H1 (cell line): ENCODE results near the gene EML4. TPM values are rescaled to one million over a fixed set of nuclear protein-coding genes. Genes with fewer than 3 reads are reported as not detected.

ENCODE experiments used
- CTCF ChIA-PET: fragments of 300-600 bp; sonication (Branson Sonifier 250); formaldehyde crosslinking; loops from one replicate; lab custom pipeline; 2021; ENCODE audit not compliant: partially characterized antibody; lab: Charles Lee
- POLR2A ChIA-PET: fragments of 300-600 bp; sonication (Branson Sonifier 250); formaldehyde crosslinking; loops from one replicate; lab custom pipeline; 2021; ENCODE audit warnings: inconsistent platforms; ENCODE audit not compliant: partially characterized antibody; lab: Charles Lee
- DNase-seq, 2 experiments: peaks; one replicate each; pipeline versions ENCODE4 v3.0.0 to v3.0.0-alpha.2; 2010 to 2022; ENCODE audit warnings: low spot score in 2 of 2, low read depth in 1 of 2, mixed read lengths in 1 of 2
- FAIRE-seq: peaks from 2 replicates; lab custom pipeline; 2011; peaks lifted over from hg19 to GRCh38; lab: Jason Lieb, UNC
- H2AFZ ChIP-seq: 2 replicates; pipeline ENCODE4 v1.8.1; 2012; ENCODE audit warnings: low read length, inconsistent platforms
- H2AK5ac ChIP-seq: 2 replicates; pipeline ENCODE4 v1.6.1; 2013; ENCODE audit warnings: low read depth, low read length
- H2BK120ac ChIP-seq: replicated peaks from 2 replicates; pipeline ENCODE3; 2013; ENCODE audit warnings: low read depth, low read length, inconsistent platforms
- H2BK12ac ChIP-seq: 2 replicates; pipeline ENCODE4 v1.6.1; 2013; ENCODE audit warnings: low read depth, low read length
- H2BK15ac ChIP-seq: 2 replicates; pipeline ENCODE4 v1.6.1; 2013; ENCODE audit warnings: low read length
- H2BK20ac ChIP-seq: 2 replicates; pipeline ENCODE4 v1.6.1; 2013; ENCODE audit warnings: low read length
- H2BK5ac ChIP-seq: 2 replicates; pipeline ENCODE4 v1.6.1; 2013; ENCODE audit warnings: low read depth, low read length
- H3K14ac ChIP-seq: 2 replicates; pipeline ENCODE4 v1.6.1; 2013; ENCODE audit warnings: inconsistent platforms; ENCODE audit not compliant: insufficient read length
- H3K18ac ChIP-seq: 2 replicates; pipeline ENCODE4 v1.6.1; 2013; ENCODE audit warnings: low read length; ENCODE audit errors: extremely low read depth
- H3K23ac ChIP-seq: 2 replicates; pipeline ENCODE4 v1.6.1; 2013; ENCODE audit warnings: inconsistent platforms; ENCODE audit not compliant: insufficient read length
- H3K23me2 ChIP-seq: 2 replicates; pipeline ENCODE4 v1.6.1; 2013; ENCODE audit warnings: low read depth, low read length
- H3K27ac ChIP-seq: 2 replicates; pipeline ENCODE4 v1.6.1; 2011; ENCODE audit warnings: low read depth, low read length, inconsistent platforms
- H3K27me3 ChIP-seq, 4 experiments: replicated peaks in 1 of 4; 1 replicate in 1 of 4; 2 replicates in 3 of 4; pipeline versions ENCODE4 v1.6.1 to v1.8.1; 2011 to 2013; ENCODE audit warnings: low read length in 3 of 4, mild to moderate bottlenecking in 3 of 4, inconsistent platforms in 2 of 4, mixed read lengths in 2 of 4, moderate library complexity in 1 of 4; ENCODE audit not compliant: control insufficient read depth in 3 of 4, insufficient read depth in 3 of 4; ENCODE audit errors: extremely low read depth in 1 of 4
- H3K36me3 ChIP-seq, 4 experiments: 2 replicates each; pipeline versions ENCODE4 v1.6.1 to v1.8.1; 2011 to 2013; ENCODE audit warnings: mild to moderate bottlenecking in 4 of 4, low read length in 3 of 4, moderate library complexity in 2 of 4, control low read depth in 1 of 4, inconsistent platforms in 1 of 4; ENCODE audit not compliant: insufficient read depth in 4 of 4, control insufficient read depth in 2 of 4
- H3K4ac ChIP-seq: replicated peaks from 2 replicates; pipeline ENCODE3; 2013; ENCODE audit warnings: low read length, low read depth, mixed read lengths, inconsistent platforms; ENCODE audit not compliant: insufficient read length
- H3K4me1 ChIP-seq, 4 experiments: replicated peaks in 1 of 4; 1 replicate in 1 of 4; 2 replicates in 3 of 4; pipeline versions ENCODE4 v1.6.1 to v1.8.1; 2011 to 2013; ENCODE audit warnings: low read length in 3 of 4, inconsistent platforms in 2 of 4, mixed read lengths in 1 of 4; ENCODE audit not compliant: insufficient read depth in 4 of 4, control insufficient read depth in 3 of 4
- H3K4me2 ChIP-seq, 2 experiments: 2 replicates each; pipeline versions ENCODE4 v1.6.1 to v1.8.1; 2011 to 2013; ENCODE audit warnings: low read depth in 2 of 2, low read length in 2 of 2, control low read depth in 1 of 2, inconsistent platforms in 1 of 2, mild to moderate bottlenecking in 1 of 2; ENCODE audit not compliant: insufficient read depth in 1 of 2
- H3K4me3 ChIP-seq, 4 experiments: fragments of 200-600, 300-600 bp in 1 of 4; sonication (generic), shearing (Covaris generic), sonication (Bioruptor Twin) in 1 of 4; 2 replicates each; pipeline versions ENCODE4 v1.5.1 to v1.8.1; 2011 to 2016; ENCODE audit warnings: low read length in 4 of 4, low read depth in 3 of 4, control low read depth in 2 of 4, inconsistent platforms in 2 of 4, mild to moderate bottlenecking in 2 of 4, mixed read lengths in 1 of 4, moderate library complexity in 1 of 4; ENCODE audit not compliant: insufficient read depth in 2 of 4; ENCODE audit errors: extremely low read depth in 1 of 4
- H3K56ac ChIP-seq: replicated peaks from 2 replicates; pipeline ENCODE3; 2013; ENCODE audit warnings: low read depth, mild to moderate bottlenecking, mixed read lengths, low read length, inconsistent platforms; ENCODE audit not compliant: insufficient read length
- H3K79me1 ChIP-seq: 2 replicates; pipeline ENCODE4 v1.6.1; 2013; ENCODE audit warnings: low read depth, low read length, control low read depth
- H3K79me2 ChIP-seq, 2 experiments: 2 replicates each; pipeline versions ENCODE4 v1.6.1 to v1.8.1; 2012 to 2013; ENCODE audit warnings: low read length in 2 of 2, mild to moderate bottlenecking in 2 of 2, inconsistent platforms in 1 of 2; ENCODE audit not compliant: insufficient read depth in 2 of 2, control insufficient read depth in 1 of 2
- H3K9ac ChIP-seq, 4 experiments: replicated peaks in 1 of 4; 1 replicate in 1 of 4; 2 replicates in 3 of 4; pipeline versions ENCODE4 v1.6.1 to v1.8.1; 2011 to 2013; ENCODE audit warnings: low read depth in 3 of 4, low read length in 3 of 4, control low read depth in 2 of 4, mild to moderate bottlenecking in 2 of 4, moderate library complexity in 2 of 4, inconsistent platforms in 1 of 4; ENCODE audit errors: extremely low read depth in 1 of 4
- H3K9me3 ChIP-seq, 2 experiments: 2 replicates each; pipeline versions ENCODE4 v1.6.1 to v1.8.1; 2012 to 2013; ENCODE audit warnings: mild to moderate bottlenecking in 2 of 2, moderate library complexity in 2 of 2, control low read depth in 1 of 2, inconsistent platforms in 1 of 2, low read depth in 1 of 2, low read length in 1 of 2, mixed read lengths in 1 of 2; ENCODE audit not compliant: insufficient read depth in 2 of 2
- H4K20me1 ChIP-seq, 2 experiments: replicated peaks in 1 of 2; 2 replicates each; pipeline versions ENCODE3 to v1.8.1; 2011 to 2013; ENCODE audit warnings: inconsistent platforms in 2 of 2, low read length in 2 of 2, mild to moderate bottlenecking in 1 of 2; ENCODE audit not compliant: insufficient read depth in 2 of 2, control insufficient read depth in 1 of 2
- H4K5ac ChIP-seq: 2 replicates; pipeline ENCODE4 v1.6.1; 2013; ENCODE audit warnings: low read length, low read depth, mixed read lengths, inconsistent platforms; ENCODE audit not compliant: insufficient read length
- H4K8ac ChIP-seq: 2 replicates; pipeline ENCODE4 v1.8.0; 2013; ENCODE audit warnings: mild to moderate bottlenecking, moderate library complexity, low read length, inconsistent platforms; ENCODE audit not compliant: insufficient read depth; ENCODE audit errors: extremely low read depth
- H4K91ac ChIP-seq: replicated peaks from 2 replicates; pipeline ENCODE3; 2013; ENCODE audit warnings: low read length, mixed read lengths, inconsistent platforms; ENCODE audit not compliant: insufficient read length
- CTBP2 ChIP-seq: IDR thresholded peaks from 2 replicates; pipeline ENCODE4 v1.7.0; 2011; ENCODE audit warnings: borderline replicate concordance, mild to moderate bottlenecking, moderate library complexity, mixed read lengths, low read length; ENCODE audit not compliant: insufficient read depth, insufficient read length
- POLR2A ChIP-seq, 2 experiments: IDR thresholded peaks; 1 replicate in 1 of 2; 2 replicates in 1 of 2; pipeline ENCODE4 v1.6.1; 2011; ENCODE audit warnings: low read depth in 2 of 2, low read length in 2 of 2, mild to moderate bottlenecking in 2 of 2; ENCODE audit errors: control extremely low read depth in 1 of 2
- WGBS, 2 experiments: shearing (Covaris generic) in 1 of 2; methylation state at CpG; one replicate each; pipeline versions ENCODE4 v1.1.6 to v1.1.7; 2013 to 2015; ENCODE audit warnings: low lambda C conversion rate in 2 of 2, mixed read lengths in 2 of 2, inconsistent platforms in 1 of 2, low coverage in 1 of 2, missing lambda C conversion rate in 1 of 2; ENCODE audit not compliant: insufficient replicate concordance in 2 of 2, insufficient coverage in 1 of 2, insufficient read length in 1 of 2; ENCODE audit errors: extremely low coverage in 1 of 2, missing lambda C conversion rate in 1 of 2; 5-methylcytosine and 5-hydroxymethylcytosine counted together
- polyA plus RNA-seq, 7 experiments: library from polyadenylated mRNA; depleted of rRNA in 3 of 7; stranded (reverse) in 5 of 7; unstranded in 2 of 7; fragments of >200 nt in 5 of 7; fragments of 200-250 nt in 2 of 7; gene quantifications; 1 replicate in 5 of 7; 2 replicates in 1 of 7; 4 replicates in 1 of 7; pipeline versions ENCODE4 v1.2.1 to v1.2.3, GENCODE V29; 2011 to 2013; ENCODE audit warnings: missing spikeins in 2 of 7, mixed read lengths in 2 of 7
- total RNA-seq: library from RNA; stranded (reverse); fragmentation: NEBNext Ultra II Directional; extraction: Animal tissue kit (Norgen Biotek cat#: 25700); gene quantifications from 2 replicates; pipeline ENCODE4 v1.2.1, GENCODE V29; 2021

The EML4 gene
- total and polyA plus RNA-seq, 2 of the 8 experiments (the other 6 are each of a cell fraction or from before 2014, with no cell fraction given), result 50.1 to 104 TPM

GRCh38 chr2:42338567-42339190 lies 169.5 kb downstream of the EML4 start:
- peaks cover 0 to 4% (median 0%) of the 10 kb centered on the region in 4 experiments; a peak in 2 of 7 replicates for H3K4me1 ChIP-seq
- H3K23me2 ChIP-seq, result no peaks in the 10 kb centered on the region
- ChIA-PET POLR2A (no interaction called here), CTCF (interaction anchor here (0.7 to 2.0 kb wide), 10 partner anchors 10 to 503 kb away, joined by 3 to 8 read pairs (median 3); no protein-coding TSS in a partner anchor)
- H3K18ac ChIP-seq, result no peak overlapping the region
- no peak overlapping the region for H3K27ac ChIP-seq
- TF ChIP-seq POLR2A (IDR thresholded peaks at IDR 0.05; ENCODE audit: control extremely low read depth in 1 of 2, low read depth in 2 of 2, low read length in 2 of 2), result peak in 1 of 2 experiments; percentile 1; a peak in 1 of 3 replicates
- no peak for TF ChIP-seq CTBP2
- H2BK5ac ChIP-seq, result no peak overlapping the region
- H2BK20ac ChIP-seq, result no peak overlapping the region
- 96% methylated on average over 13 of the region's 13 CpGs; no CpG with 5 or more reads in 1 of the 2 experiments for WGBS, 2 experiments
- H3K9me3 ChIP-seq, result no peaks in the 10 kb centered on the region
- DNase-seq (no peak), FAIRE-seq (no peak)
- H3K4ac ChIP-seq, result no peak overlapping the region
- no peak overlapping the region for H2AFZ ChIP-seq
- no peak overlapping the region for H2AK5ac ChIP-seq
- H4K91ac ChIP-seq, result no peak overlapping the region
- no peak overlapping the region for H2BK120ac ChIP-seq
- H3K79me1 ChIP-seq, result peaks cover 16% of the 10 kb centered on the region
- H2BK12ac ChIP-seq, result no peak overlapping the region
- no peak overlapping the region for H3K14ac ChIP-seq
- H3K56ac ChIP-seq, result no peak overlapping the region
- no peak overlapping the region for H3K9ac ChIP-seq
- peaks cover 0 to 3% (median 1%) of the 10 kb centered on the region in 4 experiments; a peak in 6 of 8 replicates for H3K36me3 ChIP-seq
- no peak overlapping the region for H3K23ac ChIP-seq
- no peak overlapping the region for H4K5ac ChIP-seq
- no peak overlapping the region for H4K8ac ChIP-seq
- no peak overlapping the region for H3K4me2 ChIP-seq
- peaks cover 6% of the 10 kb centered on the region in 2 experiments for H4K20me1 ChIP-seq
- no peak overlapping the region for H2BK15ac ChIP-seq
- H3K79me2 ChIP-seq, result peaks cover 0 to 9% of the 10 kb centered on the region in 2 experiments; a peak in 1 of 4 replicates
- H3K4me3 ChIP-seq, result no peak overlapping the region
- no peaks in the 10 kb centered on the region for H3K27me3 ChIP-seq
